ENCODE results near the gene HYAL1.
A peak's percentile ranks its signal among the peaks of the same experiment; 100 is the strongest.

HYAL1 gene

GRCh38 chr3:50302095-50303012 is 1.0 kb downstream of the HYAL1 start:
- H3K4me3 ChIP-seq (replicated peaks; ENCODE audit: low read depth, low read length) = no peak overlapping the region
- no peak for DNase-seq (ENCODE audit: extremely low read depth, low read depth)
- TF ChIP-seq CTCF (IDR thresholded peaks at IDR 0.05; ENCODE audit: low read depth, low read length, missing control alignments) = no peak

GRCh38 chr3:50300681-50301254 is 2.6 kb downstream of the HYAL1 start:
- no peak overlapping the region for H3K4me3 ChIP-seq (replicated peaks; ENCODE audit: low read depth, low read length)
- DNase-seq (ENCODE audit: extremely low read depth, low read depth) = no peak
- TF ChIP-seq CTCF (IDR thresholded peaks at IDR 0.05; ENCODE audit: low read depth, low read length, missing control alignments) = no peak

- DNase-seq (ENCODE audit: extremely low read depth, low read depth) = no peak
- no peak for TF ChIP-seq CTCF (IDR thresholded peaks at IDR 0.05; ENCODE audit: low read depth, low read length, missing control alignments)
- H3K4me3 ChIP-seq (replicated peaks; ENCODE audit: low read depth, low read length) = peak overlapping the region; percentile 38
These were observed 3.3 kb downstream of the HYAL1 start for GRCh38 chr3:50299929-50300680.

GRCh38 chr3:50299638-50299928 is 3.8 kb downstream of the HYAL1 start:
- no peak for DNase-seq (ENCODE audit: extremely low read depth, low read depth)
- H3K4me3 ChIP-seq (replicated peaks; ENCODE audit: low read depth, low read length) = peak overlapping the region; percentile 38
- TF ChIP-seq CTCF (IDR thresholded peaks at IDR 0.05; ENCODE audit: low read depth, low read length, missing control alignments) = no peak

GRCh38 chr3:50298836-50299637 is 4.3 kb downstream of the HYAL1 start, which contains the start of the genes HYAL3 and NAA80:
HYAL3 (minus strand) TSS chr3:50299405; CDS start chr3:50295602, 3,803 bp downstream.
NAA80 (minus strand) TSS chr3:50299405; CDS start chr3:50297463, 1,942 bp downstream.
- peak; percentile 98 for DNase-seq (ENCODE audit: extremely low read depth, low read depth)

More at GRCh38 chr3:50298836-50299637, 4.3 kb downstream of the HYAL1 start, which contains the start of the genes HYAL3 and NAA80:
- no peak for TF ChIP-seq CTCF (IDR thresholded peaks at IDR 0.05; ENCODE audit: low read depth, low read length, missing control alignments)
- peak within 1 kb of the TSS; percentile 76 for H3K4me3 ChIP-seq (replicated peaks; ENCODE audit: low read depth, low read length)
